ENCODE data around the gene FRMD8.

Gene FRMD8

DNA sequence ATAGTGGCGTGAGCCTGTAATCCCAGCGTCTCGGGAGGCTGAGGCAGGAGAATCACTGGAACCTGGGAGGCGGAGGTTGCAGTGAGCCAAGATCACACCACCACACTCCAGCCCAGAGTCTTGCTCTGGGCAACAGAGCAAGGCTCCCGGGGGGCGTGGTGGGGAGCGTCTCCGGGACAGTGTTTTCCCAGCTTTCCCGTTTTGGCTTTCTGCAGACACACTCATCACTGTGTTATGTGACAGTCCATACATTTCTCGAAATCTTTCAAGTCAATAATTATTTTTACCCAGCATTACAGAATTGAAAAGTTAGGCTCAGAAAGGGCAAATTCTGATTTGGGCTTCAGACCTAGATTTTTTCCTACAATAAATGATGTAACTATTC, 67.9 kb downstream of the FRMD8 start:
- DNase-seq (ENCODE audit: low read depth, low spot score), result no peak

DNA sequence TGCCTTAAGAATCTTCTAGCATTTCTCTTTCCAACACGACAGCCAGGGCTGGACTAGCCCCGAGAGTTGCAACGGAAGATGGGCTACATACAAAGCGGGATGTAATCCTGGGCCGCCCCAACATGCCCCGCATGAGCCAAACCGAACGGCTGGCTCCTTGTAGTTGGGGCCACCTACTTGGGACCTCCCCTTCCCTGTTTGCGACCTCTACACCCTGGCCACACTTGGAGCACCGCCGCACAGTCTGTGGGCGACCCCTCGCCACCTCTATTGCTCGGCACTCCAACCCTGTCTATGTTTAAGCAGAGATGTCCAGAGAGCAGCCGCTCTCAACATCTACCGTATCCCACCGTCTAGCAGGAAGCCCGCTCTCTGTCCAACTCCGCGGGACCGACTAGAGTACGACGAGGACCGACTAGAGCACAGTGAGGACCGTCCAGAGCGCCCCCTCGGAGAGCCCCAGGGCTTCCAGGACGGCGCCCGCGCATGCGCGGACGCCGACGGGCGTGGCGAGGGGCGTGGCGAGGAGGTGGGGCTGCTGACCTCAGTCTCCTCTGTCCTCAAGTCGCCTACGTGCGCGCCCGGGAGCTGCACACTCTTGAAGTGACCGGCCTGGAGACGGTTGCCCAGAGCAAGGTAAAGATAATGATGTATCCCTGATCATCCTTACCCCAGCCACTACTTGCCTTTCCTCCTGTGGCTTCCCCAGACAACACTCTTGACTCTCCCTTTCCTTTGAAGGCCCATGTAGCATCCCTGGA, 68.4 kb downstream of the FRMD8 start:
- no peak for DNase-seq (ENCODE audit: low read depth, low spot score)

DNA sequence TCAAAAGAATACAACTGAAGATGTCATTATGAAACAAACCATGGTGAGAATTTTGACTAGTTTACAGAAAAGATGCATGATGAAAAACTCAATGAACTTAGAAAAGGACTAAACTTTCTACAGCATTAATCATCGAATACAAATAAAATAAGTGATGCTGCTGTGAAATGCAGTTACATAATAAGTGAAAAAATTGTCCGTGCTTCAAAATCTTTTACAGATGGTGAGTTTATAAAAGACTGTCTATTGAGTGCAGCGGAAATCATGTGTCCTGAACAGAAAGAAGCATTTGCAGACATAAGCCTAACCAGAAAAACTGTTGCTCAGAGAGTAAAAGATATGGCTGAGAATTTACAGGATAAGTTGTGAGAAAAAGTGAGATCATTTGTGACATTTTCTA, 70.0 kb downstream of the FRMD8 start:
- no peak for DNase-seq (ENCODE audit: low read depth, low spot score)

DNA sequence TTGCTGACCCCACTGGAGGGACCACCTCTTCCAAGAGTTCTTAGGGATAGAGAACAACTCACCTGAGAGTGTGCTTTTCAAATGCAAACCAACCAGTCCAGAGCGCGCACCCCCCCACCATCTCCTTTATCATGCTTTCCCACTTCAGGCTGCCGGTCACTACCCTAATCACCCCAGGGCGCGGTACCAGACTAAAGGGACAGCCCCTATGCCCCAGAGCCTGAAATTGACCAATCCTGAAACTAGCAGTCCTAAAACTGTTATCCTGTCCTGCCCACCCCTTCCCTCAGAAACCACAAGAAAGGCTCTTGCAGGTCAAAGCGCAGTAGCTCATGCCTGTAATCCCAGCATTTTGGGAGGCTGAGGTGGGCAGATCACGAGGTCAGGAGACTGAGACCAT, 73.1 kb downstream of the FRMD8 start:
- no peak for DNase-seq (ENCODE audit: low read depth, low spot score)
